SK-N-SH treated with all-trans-retinoic acid at 6 μM for 48 hours (cell line): ENCODE measurements around the gene RAB7A.

Experiments used
- ARNTL ChIP-seq: fragments of 450-650 bp; formaldehyde crosslinking; IDR thresholded peaks from 2 replicates; pipeline ENCODE4 v1.5.0; 2020; ENCODE audit warnings: low read depth, mild to moderate bottlenecking, moderate library complexity, borderline replicate concordance
- CREB5 ChIP-seq: fragments of 250-450 bp; sonication (Bioruptor Pico); IDR thresholded peaks from 2 replicates; pipeline ENCODE4 v1.5.1; 2020; ENCODE audit warnings: low read depth, mild to moderate bottlenecking, moderate library complexity
- ISL1 ChIP-seq: fragments of 250-450 bp; sonication (Bioruptor Pico); IDR thresholded peaks from 2 replicates; pipeline ENCODE4 v2.1.2; 2022; ENCODE audit warnings: mild to moderate bottlenecking, moderate library complexity
- PATZ1 ChIP-seq: fragments of 250-450 bp; sonication (Bioruptor Pico); IDR thresholded peaks from 2 replicates; pipeline ENCODE4 v1.8.0; 2020; ENCODE audit warnings: mild to moderate bottlenecking, moderate library complexity, borderline replicate concordance
- RARB ChIP-seq: fragments of 250-450 bp; sonication (Bioruptor Pico); IDR thresholded peaks from 2 replicates; pipeline ENCODE4 v1.8.0; 2021; ENCODE audit warnings: mild to moderate bottlenecking, moderate library complexity
- SNAI2 ChIP-seq: fragments of 250-450 bp; sonication (Bioruptor Pico); IDR thresholded peaks from 2 replicates; pipeline ENCODE4 v1.5.0; 2020; ENCODE audit warnings: mild to moderate bottlenecking, moderate library complexity
- TCF4 ChIP-seq: fragments of 250-450 bp; sonication (Bioruptor Pico); IDR thresholded peaks from 2 replicates; pipeline ENCODE4 v1.8.0; 2021; ENCODE audit warnings: mild to moderate bottlenecking, moderate library complexity, borderline replicate concordance
- TOX ChIP-seq: fragments of 250-450 bp; sonication (Bioruptor Pico); IDR thresholded peaks from 2 replicates; pipeline ENCODE4 v1.8.0; 2021; ENCODE audit warnings: mild to moderate bottlenecking, moderate library complexity, borderline replicate concordance
- ZC3H10 ChIP-seq: fragments of 250-450 bp; sonication (Bioruptor Pico); IDR thresholded peaks from 2 replicates; pipeline ENCODE4 v1.5.1; 2021; ENCODE audit warnings: mild to moderate bottlenecking, moderate library complexity
- ZNF565 ChIP-seq: fragments of 450-650 bp; formaldehyde crosslinking; conservative IDR thresholded peaks from 2 replicates; pipeline ENCODE4 v1.5.0; 2020; ENCODE audit warnings: low read depth, mild to moderate bottlenecking, moderate library complexity

GRCh38 chr3:128824132-128824850 is 98.3 kb downstream of the RAB7A start:
- TF ChIP-seq TCF4 (CRISPR knock-in tag), result no peak
- no peak for TF ChIP-seq ARNTL (CRISPR knock-in tag)
- no peak for TF ChIP-seq CREB5 (CRISPR knock-in tag)
- no peak for TF ChIP-seq TOX
- TF ChIP-seq ZNF565 (CRISPR knock-in tag), result no peak
- TF ChIP-seq ZC3H10 (CRISPR knock-in tag), result no peak
- no peak for TF ChIP-seq PATZ1 (CRISPR knock-in tag)
- TF ChIP-seq RARB (CRISPR knock-in tag), result no peak
- TF ChIP-seq ISL1 (CRISPR knock-in tag), result no peak
- no peak for TF ChIP-seq SNAI2 (CRISPR knock-in tag)
